Kidney epithelial cell (primary cell): ENCODE measurements around the gene SHB. TPM values are rescaled to one million over a fixed set of nuclear protein-coding genes. Genes with fewer than 3 reads are reported as not detected.

Experiments
- DNase-seq: peaks from one replicate; pipeline ENCODE4 v3.0.0-alpha.2; 2010; ENCODE audit warnings: low read depth
- H3K27me3 ChIP-seq: 2 replicates; pipeline ENCODE4 v1.6.0; 2011; ENCODE audit warnings: low read length; ENCODE audit not compliant: control insufficient read depth, insufficient read depth
- H3K36me3 ChIP-seq: 2 replicates; pipeline ENCODE4 v1.5.1; 2011; ENCODE audit warnings: low read length; ENCODE audit not compliant: control insufficient read depth, insufficient read depth
- H3K4me3 ChIP-seq: 2 replicates; pipeline ENCODE4 v1.5.1; 2011; ENCODE audit warnings: low read depth, mild to moderate bottlenecking, control low read depth, low read length
- CTCF ChIP-seq: IDR thresholded peaks from 2 replicates; pipeline ENCODE4 v1.5.1; 2011; ENCODE audit warnings: mild to moderate bottlenecking, moderate library complexity, low read length, control low read depth, inconsistent platforms; ENCODE audit not compliant: insufficient read depth, poor library complexity, severe bottlenecking
- total RNA-seq: library from RNA; depleted of rRNA; stranded (reverse); fragments of >200 nt; gene quantifications from 2 replicates; pipeline ENCODE4 v1.2.3, GENCODE V29; 2015

SHB gene
- total RNA-seq, 1 donor from 2014 or later, result 39.1 TPM

- Histone ChIP-seq H3K4me3 (no peak overlapping the region), H3K27me3 (no peaks in the 10 kb centered on the region), H3K36me3 (peaks cover 2% of the 10 kb centered on the region)
- DNase-seq, result no peak
- no peak for TF ChIP-seq CTCF
Observed at GRCh38 chr9:37999588-38000189, 69.3 kb downstream of the SHB start.

GRCh38 chr9:37998881-37999587 lies 70.0 kb downstream of the SHB start:
- Histone ChIP-seq H3K27me3 (no peaks in the 10 kb centered on the region), H3K36me3 (peaks cover 2% of the 10 kb centered on the region), H3K4me3 (no peak overlapping the region)
- no peak for TF ChIP-seq CTCF
- no peak for DNase-seq

GRCh38 chr9:37997636-37998374 lies 71.2 kb downstream of the SHB start:
- no peaks in the 10 kb centered on the region for H3K27me3 ChIP-seq
- no peak for TF ChIP-seq CTCF
- H3K4me3 ChIP-seq, result no peak overlapping the region
- peaks cover 2% of the 10 kb centered on the region for H3K36me3 ChIP-seq
- DNase-seq, result no peak

GRCh38 chr9:37996819-37997217 lies 72.2 kb downstream of the SHB start:
- H3K4me3 ChIP-seq, result no peak overlapping the region
- H3K36me3 ChIP-seq, result peaks cover 2% of the 10 kb centered on the region
- no peaks in the 10 kb centered on the region for H3K27me3 ChIP-seq
- TF ChIP-seq CTCF, result no peak
- DNase-seq, result no peak

GRCh38 chr9:37995961-37996818 lies 72.8 kb downstream of the SHB start:
- no peak for DNase-seq
- H3K27me3 ChIP-seq, result no peaks in the 10 kb centered on the region
- no peak overlapping the region for H3K4me3 ChIP-seq
- peaks cover 2% of the 10 kb centered on the region for H3K36me3 ChIP-seq
- TF ChIP-seq CTCF, result no peak
